H9 (cell line): ENCODE measurements around the gene FCRL5. TPM values are rescaled to one million over a fixed set of nuclear protein-coding genes. Genes with fewer than 3 reads are reported as not detected.

ENCODE experiments used
- DNase-seq: peaks from one replicate; pipeline ENCODE4 v3.0.0-alpha.2; 2017
- H2AFZ ChIP-seq: one replicate; pipeline ENCODE4 v1.6.1; 2013; ENCODE audit warnings: mild to moderate bottlenecking, low read length, control low read depth, moderate library complexity
- H2AK5ac ChIP-seq: 2 replicates; pipeline ENCODE4 v1.6.1; 2013; ENCODE audit warnings: low read length, control low read depth, mixed read lengths; ENCODE audit not compliant: insufficient read length
- H2BK120ac ChIP-seq: one replicate; pipeline ENCODE4 v1.6.1; 2013; ENCODE audit warnings: low read depth, mild to moderate bottlenecking, low read length, control low read depth, inconsistent platforms; ENCODE audit not compliant: poor library complexity, severe bottlenecking
- H2BK12ac ChIP-seq: 2 replicates; pipeline ENCODE4 v1.6.1; 2013; ENCODE audit warnings: low read length, control low read depth, mixed read lengths, low read depth; ENCODE audit not compliant: insufficient read length
- H2BK15ac ChIP-seq: 2 replicates; pipeline ENCODE4 v1.6.1; 2013; ENCODE audit warnings: low read depth, low read length, control low read depth
- H2BK20ac ChIP-seq: one replicate; pipeline ENCODE4 v1.6.1; 2013; ENCODE audit warnings: low read depth, mild to moderate bottlenecking, low read length, control low read depth, inconsistent platforms; ENCODE audit not compliant: poor library complexity, severe bottlenecking
- H2BK5ac ChIP-seq: 2 replicates; pipeline ENCODE4 v1.6.1; 2013; ENCODE audit warnings: low read length, control low read depth, mixed read lengths; ENCODE audit not compliant: insufficient read length
- H3K14ac ChIP-seq: 2 replicates; pipeline ENCODE4 v1.6.1; 2013; ENCODE audit warnings: low read length, control low read depth; ENCODE audit not compliant: insufficient read depth
- H3K18ac ChIP-seq: 2 replicates; pipeline ENCODE4 v1.6.1; 2013; ENCODE audit warnings: low read depth, mild to moderate bottlenecking, mixed read lengths, low read length, control low read depth; ENCODE audit not compliant: insufficient read length
- H3K23ac ChIP-seq: 2 replicates; pipeline ENCODE4 v1.6.1; 2013; ENCODE audit warnings: low read length, control low read depth, mixed read lengths, low read depth; ENCODE audit not compliant: insufficient read length
- H3K23me2 ChIP-seq: 2 replicates; pipeline ENCODE4 v1.6.1; 2013; ENCODE audit warnings: low read depth, mild to moderate bottlenecking, mixed read lengths, low read length, control low read depth; ENCODE audit not compliant: insufficient read length, poor library complexity, severe bottlenecking
- H3K27ac ChIP-seq: 2 replicates; pipeline ENCODE4 v1.5.1; 2013; ENCODE audit warnings: low read length, control low read depth, mixed read lengths, low read depth; ENCODE audit not compliant: insufficient read length
- H3K27me3 ChIP-seq: 2 replicates; pipeline ENCODE4 v1.6.1; 2013; ENCODE audit warnings: low read length, control low read depth, inconsistent platforms; ENCODE audit not compliant: insufficient read depth
- H3K4ac ChIP-seq: 2 replicates; pipeline ENCODE4 v1.6.1; 2013; ENCODE audit warnings: low read depth, mild to moderate bottlenecking, control low read depth, inconsistent platforms, low read length, moderate library complexity
- H3K4me1 ChIP-seq: 2 replicates; pipeline ENCODE4 v1.6.1; 2013; ENCODE audit warnings: low read length, control low read depth, inconsistent platforms; ENCODE audit not compliant: insufficient read depth
- H3K4me2 ChIP-seq: 2 replicates; pipeline ENCODE4 v1.6.1; 2013; ENCODE audit warnings: low read length, control low read depth, mixed read lengths; ENCODE audit not compliant: insufficient read length, insufficient read depth
- H3K56ac ChIP-seq: 2 replicates; pipeline ENCODE4 v1.6.1; 2013; ENCODE audit warnings: low read depth, mild to moderate bottlenecking, mixed read lengths, low read length, control low read depth; ENCODE audit not compliant: insufficient read length
- H3K79me1 ChIP-seq: 2 replicates; pipeline ENCODE4 v1.6.1; 2013; ENCODE audit warnings: low read depth, mild to moderate bottlenecking, moderate library complexity, low read length, control low read depth, inconsistent platforms; ENCODE audit not compliant: insufficient read depth, poor library complexity, severe bottlenecking
- H3K79me2 ChIP-seq: 2 replicates; pipeline ENCODE4 v1.6.1; 2013; ENCODE audit warnings: low read length, control low read depth, inconsistent platforms; ENCODE audit not compliant: insufficient read depth
- H3K9ac ChIP-seq: 2 replicates; pipeline ENCODE4 v1.6.1; 2013; ENCODE audit warnings: low read length, control low read depth, mixed read lengths; ENCODE audit not compliant: insufficient read length; ENCODE audit errors: extremely low read depth
- H3K9me3 ChIP-seq: one replicate; pipeline ENCODE4 v1.6.1; 2013; ENCODE audit warnings: low read depth, low read length, inconsistent platforms; ENCODE audit not compliant: control insufficient read depth
- H3T11ph ChIP-seq: one replicate; pipeline ENCODE4 v1.6.1; 2013; ENCODE audit warnings: mild to moderate bottlenecking, low read length, control low read depth, inconsistent platforms
- H4K20me1 ChIP-seq: one replicate; pipeline ENCODE4 v1.6.1; 2013; ENCODE audit not compliant: control insufficient read depth, insufficient read length, insufficient read depth
- H4K5ac ChIP-seq: 2 replicates; pipeline ENCODE4 v1.6.1; 2013; ENCODE audit warnings: low read depth, mild to moderate bottlenecking, mixed read lengths, low read length, control low read depth; ENCODE audit not compliant: insufficient read length
- H4K8ac ChIP-seq: replicated peaks from 2 replicates; pipeline ENCODE4 v1.6.1; 2013; ENCODE audit warnings: low read length, control low read depth, mixed read lengths, low read depth; ENCODE audit not compliant: insufficient read length
- H4K91ac ChIP-seq: 2 replicates; pipeline ENCODE4 v1.6.1; 2013; ENCODE audit warnings: low read depth, mild to moderate bottlenecking, moderate library complexity, mixed read lengths, low read length, control low read depth; ENCODE audit not compliant: insufficient read length
- H3K27ac Mint-ChIP-seq, 3 experiments: 2 replicates in 2 of 3; 3 replicates in 1 of 3; pipeline ENCODE4 v1.8.0; 2020 to 2021; ENCODE audit warnings: mixed read lengths in 3 of 3, mild to moderate bottlenecking in 1 of 3, moderate library complexity in 1 of 3
- H3K27me3 Mint-ChIP-seq: 2 replicates; pipeline ENCODE4 v1.8.0; 2021; ENCODE audit warnings: low read depth, mild to moderate bottlenecking, moderate library complexity, mixed read lengths
- H3K36me3 Mint-ChIP-seq, 3 experiments: 2 replicates in 2 of 3; 3 replicates in 1 of 3; pipeline ENCODE4 v1.8.0; 2020 to 2021; ENCODE audit warnings: low read depth in 3 of 3, mixed read lengths in 3 of 3; ENCODE audit not compliant: insufficient read depth in 1 of 3
- H3K4me1 Mint-ChIP-seq, 2 experiments: 2 replicates each; pipeline ENCODE4 v1.8.0; 2020; ENCODE audit warnings: mixed read lengths in 2 of 2
- H3K4me3 Mint-ChIP-seq, 2 experiments: 2 replicates in 1 of 2; 3 replicates in 1 of 2; pipeline ENCODE4 v1.8.0; 2020 to 2021; ENCODE audit warnings: mild to moderate bottlenecking in 2 of 2, mixed read lengths in 2 of 2, moderate library complexity in 1 of 2
- H3K9me3 Mint-ChIP-seq, 2 experiments: 2 replicates in 1 of 2; 3 replicates in 1 of 2; pipeline ENCODE4 v1.8.0; 2020; ENCODE audit warnings: mild to moderate bottlenecking in 2 of 2, mixed read lengths in 2 of 2, moderate library complexity in 1 of 2
- CTCF ChIP-seq: fragments of 200-600 bp; sonication (generic); conservative IDR thresholded peaks from 3 replicates; pipeline ENCODE4 v1.8.0; 2021; ENCODE audit warnings: antibody characterized with exemption, mild to moderate bottlenecking
- WGBS: extraction: QIAGEN DNeasy Blood & Tissue Kit; methylation state at CpG from one replicate; pipeline ENCODE4 v1.1.7; 2013; ENCODE audit warnings: missing lambda C conversion rate, low lambda C conversion rate, mixed read lengths; ENCODE audit not compliant: insufficient read length; ENCODE audit errors: extremely low coverage; 5-methylcytosine and 5-hydroxymethylcytosine counted together
- total RNA-seq: library from RNA; stranded (reverse); gene quantifications from 2 replicates; pipeline ENCODE4 v1.2.1, GENCODE V29; 2021

FCRL5 gene
- total RNA-seq, 1 experiment from 2014 or later = 0.98 TPM

- H3K79me2 ChIP-seq = no peaks in the 10 kb centered on the region
- no peaks in the 10 kb centered on the region for H3K23me2 ChIP-seq
- H3K18ac ChIP-seq = no peak overlapping the region
- no peak overlapping the region for H3K56ac ChIP-seq
- Mint-ChIP-seq H3K27ac (no peak overlapping the region; a peak in 1 of 7 replicates), H3K36me3 (no peaks in the 10 kb centered on the region), H3K4me1 (peaks cover 7 to 12% of the 10 kb centered on the region in 2 experiments), H3K9me3 (no peaks in the 10 kb centered on the region; a peak in 1 of 5 replicates), H3K4me3 (no peak overlapping the region), H3K27me3 (no peaks in the 10 kb centered on the region; the same call in none of the 2 replicates)
- H3K9ac ChIP-seq = no peak overlapping the region
- no peak overlapping the region for H2AK5ac ChIP-seq
- H3K14ac ChIP-seq = no peak overlapping the region
- no peaks in the 10 kb centered on the region for H3K4me1 ChIP-seq
- H3T11ph ChIP-seq = no peak overlapping the region
- H3K27ac ChIP-seq = no peak overlapping the region
- no peak overlapping the region for H4K5ac ChIP-seq
- no peak overlapping the region for H4K91ac ChIP-seq
- no peak overlapping the region for H2BK120ac ChIP-seq
- H3K4me2 ChIP-seq = no peak overlapping the region
- no peaks in the 10 kb centered on the region for H3K9me3 ChIP-seq
- H4K8ac ChIP-seq = no peak overlapping the region
- TF ChIP-seq CTCF = no peak
- no peaks in the 10 kb centered on the region for H3K79me1 ChIP-seq
- no peak overlapping the region for H2BK15ac ChIP-seq
- H3K23ac ChIP-seq = no peak overlapping the region
- H4K20me1 ChIP-seq = no peaks in the 10 kb centered on the region
- H2AFZ ChIP-seq = no peak overlapping the region
- no peak overlapping the region for H3K4ac ChIP-seq
- H2BK5ac ChIP-seq = no peak overlapping the region
- WGBS = no CpG with 5 or more reads among the region's 1 CpG
- no peak overlapping the region for H2BK20ac ChIP-seq
- H2BK12ac ChIP-seq = no peak overlapping the region
- no peak for DNase-seq
- H3K27me3 ChIP-seq = no peaks in the 10 kb centered on the region
Measured at GRCh38 chr1:157574836-157575235, 22.5 kb upstream of the FCRL5 start.
